ENCODE measurements around the gene POLR3F.
A peak's percentile ranks its signal among the peaks of the same experiment; 100 is the strongest.
"Not testable (repeated sequence)": the region's sequence is repeated elsewhere in the genome, so short reads cannot be mapped to it uniquely, and the experiment has no call there.

The POLR3F gene

DNA sequence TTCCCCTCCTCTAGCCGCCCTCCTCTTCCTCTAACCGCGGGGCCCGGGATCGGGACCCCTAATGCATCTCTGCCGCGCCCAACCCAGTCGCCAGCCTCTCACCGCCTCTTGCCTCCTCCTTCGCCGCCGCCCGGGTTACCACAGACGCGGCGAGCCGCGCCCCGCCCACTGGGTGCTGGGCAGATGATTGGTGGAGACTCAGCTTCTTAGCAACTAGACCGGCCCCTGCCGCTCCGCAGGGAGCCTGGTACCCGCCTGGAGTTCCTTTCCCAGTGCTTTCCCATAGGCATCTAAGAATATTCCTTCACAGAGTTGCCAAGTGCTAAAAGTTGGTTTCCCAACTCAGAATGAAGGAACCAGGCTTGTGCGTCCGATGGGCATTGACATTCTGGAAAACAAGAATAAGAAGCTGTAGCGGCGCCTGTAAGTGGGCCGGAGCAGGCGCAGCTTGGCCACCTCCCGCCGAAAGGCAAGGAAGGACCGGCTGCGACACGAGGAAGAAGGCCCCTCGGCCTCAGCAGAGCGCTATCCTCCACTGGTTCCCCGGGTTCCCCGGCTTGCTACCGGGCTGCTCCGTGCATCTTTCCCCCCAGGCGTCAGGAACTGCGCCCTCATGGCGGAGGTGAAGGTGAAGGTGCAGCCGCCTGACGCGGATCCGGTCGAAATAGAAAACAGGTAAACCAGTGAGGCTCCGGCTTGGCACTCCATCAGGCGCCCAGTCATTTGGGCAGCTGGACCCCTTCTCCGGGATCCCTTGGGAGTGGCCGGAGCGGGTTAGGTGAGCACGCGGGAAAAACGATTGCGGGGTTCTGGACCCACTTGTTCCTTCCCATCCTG is at the start of gene POLR3F, which contains the start of gene DZANK1:
Gene POLR3F (plus strand): TSS at position 497 of the 837 bp plus-strand sequence. CDS start 117 bp downstream, at position 614.
Gene DZANK1 (minus strand): TSS at position 137 of the 837 bp plus-strand sequence. CDS start 1,672 bp downstream, outside the sequence.
- DNase-seq (ENCODE audit: low read depth) = peak; percentile 93

DNA sequence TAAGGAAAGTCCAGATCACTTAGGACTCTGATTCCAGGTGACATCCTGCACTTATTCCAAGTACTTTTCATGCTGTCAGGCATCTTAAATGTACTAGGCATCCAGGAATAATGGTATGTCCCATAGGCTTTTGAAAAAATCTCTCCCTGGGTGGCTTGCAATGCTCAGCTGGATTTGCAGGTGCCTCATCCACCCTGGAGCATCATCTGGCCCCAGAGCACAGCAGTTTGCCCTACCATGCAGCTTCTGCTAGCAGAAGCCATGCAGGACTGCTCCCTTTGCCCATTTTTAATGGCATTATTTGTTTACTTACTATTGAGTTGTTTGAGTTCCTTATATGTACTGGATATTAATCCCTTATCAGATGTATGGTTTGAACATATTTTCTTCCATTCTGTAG is 45.6 kb upstream of the POLR3F start:
- DNase-seq (ENCODE audit: low read depth) = no peak

GRCh38 chr20:18427214-18427613 is 40.0 kb upstream of the POLR3F start:
- no peak for DNase-seq (ENCODE audit: low read depth)

GRCh38 chr20:18428490-18429173 is 38.6 kb upstream of the POLR3F start:
- DNase-seq (ENCODE audit: low read depth) = no peak

DNA sequence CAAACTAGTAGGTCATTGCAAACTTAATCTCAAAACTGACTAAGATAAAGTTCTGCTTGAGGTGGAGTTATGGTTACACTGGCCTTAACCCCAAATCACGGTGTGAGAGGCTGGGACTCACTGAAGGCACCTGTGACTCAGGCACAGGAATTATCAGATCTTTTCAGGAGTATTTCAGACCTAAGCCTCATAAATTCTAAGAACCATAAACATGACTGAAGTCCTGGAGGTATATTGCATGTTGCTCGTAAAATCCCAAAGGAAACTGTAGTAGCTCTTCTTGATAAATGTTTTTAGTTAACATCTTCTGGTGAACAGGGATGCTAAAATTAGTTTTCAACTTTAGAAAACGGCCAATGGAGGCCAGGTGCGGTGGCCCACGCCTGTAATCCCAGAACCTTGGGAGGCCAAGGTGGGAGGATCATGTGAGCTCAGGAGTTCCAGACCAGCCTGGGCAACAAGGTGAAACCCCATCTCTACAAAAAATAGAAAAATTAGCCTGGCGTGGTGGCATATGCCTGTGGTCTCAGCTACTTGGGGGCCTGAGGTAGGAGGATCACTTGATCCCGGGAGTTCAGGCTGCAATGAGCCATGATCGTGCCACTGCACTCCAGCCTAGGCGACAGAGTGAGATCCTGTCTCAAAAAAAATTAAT is 36.9 kb upstream of the POLR3F start:
- DNase-seq (ENCODE audit: low read depth) = no peak

- no peak for DNase-seq (ENCODE audit: low read depth)
Measured at GRCh38 chr20:18431206-18431605, 36.0 kb upstream of the POLR3F start.

DNA sequence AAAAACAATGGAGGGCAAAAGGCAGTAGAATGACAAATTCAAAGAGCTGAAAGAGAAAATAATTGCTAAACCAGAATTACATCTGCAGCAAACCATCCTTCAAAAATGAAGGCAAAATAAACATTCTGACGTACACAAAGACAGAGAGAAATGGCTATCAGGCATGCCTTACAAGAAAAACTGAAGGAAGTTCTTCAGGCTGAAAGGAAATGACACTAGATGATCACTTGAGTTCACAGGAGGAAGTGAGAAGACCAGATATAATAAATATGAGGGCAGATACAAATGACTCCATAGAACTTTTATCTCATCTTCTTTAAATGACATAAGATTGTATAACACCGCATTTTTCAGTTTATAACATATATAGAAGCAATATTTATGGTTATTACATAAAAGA is 30.3 kb upstream of the POLR3F start:
- DNase-seq (ENCODE audit: low read depth) = no peak

GRCh38 chr20:18440403-18440802 is 26.8 kb upstream of the POLR3F start:
- no peak for DNase-seq (ENCODE audit: low read depth)

DNA sequence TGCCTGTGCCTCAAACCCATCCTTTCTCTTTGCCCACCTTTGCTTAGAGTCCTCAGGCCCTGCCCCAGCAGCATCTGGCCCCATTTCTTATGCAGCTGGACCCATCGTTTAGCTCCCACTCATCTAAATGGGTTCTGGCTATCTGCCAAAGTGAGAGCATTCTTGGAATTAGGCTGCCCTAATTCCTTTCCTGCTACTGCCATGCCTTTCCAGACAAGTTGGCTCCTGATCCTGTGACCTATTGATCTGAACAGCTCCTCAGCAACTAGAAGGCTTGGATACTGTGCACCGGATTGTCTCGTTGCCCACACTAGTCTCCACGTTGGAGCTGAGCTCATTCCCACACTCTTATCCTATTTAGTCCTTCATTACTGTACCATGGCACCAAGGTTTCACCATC is 23.3 kb upstream of the POLR3F start:
- no peak for DNase-seq (ENCODE audit: low read depth)

DNA sequence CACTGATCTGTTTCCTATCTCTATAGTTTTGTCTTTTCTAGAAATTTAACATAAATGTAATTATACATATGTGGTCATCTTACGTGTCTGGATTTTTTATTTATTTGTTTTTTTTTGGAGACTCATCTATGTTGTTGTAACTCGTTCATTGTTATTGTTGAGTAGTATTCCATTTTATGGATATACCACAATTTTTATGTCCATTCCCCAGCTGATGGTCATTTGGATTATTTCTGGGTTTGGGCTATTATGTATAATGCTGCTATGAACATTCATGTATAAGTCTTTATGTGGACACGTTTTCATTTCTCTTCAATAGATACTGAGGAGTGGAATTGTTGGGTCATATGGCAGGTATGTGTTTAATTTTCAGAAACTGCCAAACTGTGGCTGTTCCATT is 10.6 kb upstream of the POLR3F start:
- DNase-seq (ENCODE audit: low read depth) = no peak

GRCh38 chr20:18465536-18466200 is 1.5 kb upstream of the POLR3F start:
- no peak for DNase-seq (ENCODE audit: low read depth)

- no peak for DNase-seq (ENCODE audit: low read depth)
Measured at GRCh38 chr20:18466574-18466893, 656 bp upstream of the POLR3F start.

GRCh38 chr20:18477218-18477617 is 10.0 kb downstream of the POLR3F start:
- DNase-seq (ENCODE audit: low read depth) = no peak

- no peak for DNase-seq (ENCODE audit: low read depth)
Measured at GRCh38 chr20:18477821-18478220, 10.6 kb downstream of the POLR3F start.

GRCh38 chr20:18481596-18481995 is 14.4 kb downstream of the POLR3F start:
- DNase-seq (ENCODE audit: low read depth) = no peak

GRCh38 chr20:18488301-18488700 is 21.1 kb downstream of the POLR3F start:
- DNase-seq (ENCODE audit: low read depth) = no peak

DNA sequence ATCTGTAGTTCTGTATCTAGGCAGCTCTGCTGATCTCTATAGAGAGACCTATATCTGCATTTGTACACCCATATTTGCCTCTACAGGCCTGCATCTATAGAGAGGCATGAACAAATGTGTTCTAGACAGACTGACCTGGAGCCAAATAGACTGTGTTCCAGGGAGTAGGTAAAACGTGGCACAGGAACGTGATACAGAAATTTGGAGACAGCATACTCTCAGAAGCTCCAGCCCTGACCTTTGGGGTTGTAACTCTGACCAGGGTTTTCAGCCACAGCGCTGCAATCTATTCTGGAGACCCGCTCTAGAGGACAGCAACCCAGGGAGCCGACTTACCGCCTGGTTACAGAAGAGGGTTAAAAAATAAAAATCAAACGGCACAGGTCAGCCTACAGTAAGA is 28.9 kb downstream of the POLR3F start:
- DNase-seq (ENCODE audit: low read depth) = no peak

DNA sequence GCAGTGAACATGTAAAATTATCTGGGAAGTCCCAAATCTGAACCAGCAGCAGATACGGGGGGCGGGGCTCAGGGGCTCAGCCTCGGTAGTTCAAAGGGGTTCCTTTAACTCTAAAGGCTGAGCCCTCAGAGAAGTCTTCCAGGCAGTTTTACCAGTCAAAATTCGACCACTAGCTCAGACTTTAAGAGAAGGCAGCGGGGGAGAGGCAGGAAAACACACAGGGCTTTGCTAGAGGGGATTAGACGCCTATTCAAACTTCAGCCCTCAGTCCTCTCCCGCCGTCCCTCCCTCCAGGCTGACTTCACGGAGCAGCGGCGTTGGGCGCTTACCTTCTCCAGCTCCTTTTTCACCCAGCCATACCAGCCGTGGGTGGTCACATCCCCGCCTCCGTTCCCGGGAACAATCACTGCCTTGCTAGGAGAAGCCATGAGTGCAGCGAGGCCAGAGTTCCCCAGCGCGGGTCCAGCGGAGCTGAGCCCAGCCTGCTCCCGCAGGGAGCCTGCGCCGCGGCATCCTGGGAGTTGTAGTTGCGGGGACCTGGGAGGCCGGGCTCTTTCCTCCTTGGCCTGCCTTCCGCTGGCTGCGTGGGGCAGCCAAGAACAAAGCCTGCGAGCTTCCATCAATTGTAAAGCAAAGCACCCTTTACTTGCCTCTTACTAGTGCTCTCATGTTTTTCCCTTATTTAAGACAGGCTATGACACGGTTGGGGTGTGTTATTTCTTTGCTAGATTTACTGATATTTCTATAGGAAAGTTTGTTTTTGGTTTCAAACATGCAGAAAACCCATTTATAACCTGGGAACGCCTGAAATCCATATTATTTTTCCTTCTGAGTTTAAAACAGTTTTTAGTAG is 29.8 kb downstream of the POLR3F start, which contains the start of gene RBBP9:
Gene RBBP9 (minus strand): TSS at position 486 of the 853 bp plus-strand sequence. CDS start 58 bp downstream, at position 428.
- peak; percentile 29 for DNase-seq (ENCODE audit: low read depth)

DNA sequence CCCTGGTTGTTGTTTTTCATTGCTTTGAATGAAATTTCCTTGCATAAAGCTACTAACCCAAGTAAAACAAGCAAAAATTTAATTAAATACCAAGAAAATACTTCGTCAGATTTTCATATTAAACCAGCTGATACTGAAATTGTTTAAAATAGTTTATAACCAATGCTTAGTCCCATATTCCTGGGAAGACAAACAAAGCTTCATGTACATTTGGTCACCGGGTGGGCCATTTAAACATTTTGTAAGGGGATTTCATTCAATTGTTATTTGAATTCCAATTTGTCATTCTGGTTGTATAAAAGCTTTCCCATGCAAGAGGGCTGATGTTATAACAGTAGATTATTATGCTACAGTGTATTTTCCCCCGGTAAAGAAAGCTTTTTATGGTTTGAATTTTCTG is 30.4 kb downstream of the POLR3F start:
- DNase-seq (ENCODE audit: low read depth) = no peak

- not testable (repeated sequence) for DNase-seq (ENCODE audit: low read depth)
Measured at GRCh38 chr20:18501672-18502071, 34.5 kb downstream of the POLR3F start.

DNA sequence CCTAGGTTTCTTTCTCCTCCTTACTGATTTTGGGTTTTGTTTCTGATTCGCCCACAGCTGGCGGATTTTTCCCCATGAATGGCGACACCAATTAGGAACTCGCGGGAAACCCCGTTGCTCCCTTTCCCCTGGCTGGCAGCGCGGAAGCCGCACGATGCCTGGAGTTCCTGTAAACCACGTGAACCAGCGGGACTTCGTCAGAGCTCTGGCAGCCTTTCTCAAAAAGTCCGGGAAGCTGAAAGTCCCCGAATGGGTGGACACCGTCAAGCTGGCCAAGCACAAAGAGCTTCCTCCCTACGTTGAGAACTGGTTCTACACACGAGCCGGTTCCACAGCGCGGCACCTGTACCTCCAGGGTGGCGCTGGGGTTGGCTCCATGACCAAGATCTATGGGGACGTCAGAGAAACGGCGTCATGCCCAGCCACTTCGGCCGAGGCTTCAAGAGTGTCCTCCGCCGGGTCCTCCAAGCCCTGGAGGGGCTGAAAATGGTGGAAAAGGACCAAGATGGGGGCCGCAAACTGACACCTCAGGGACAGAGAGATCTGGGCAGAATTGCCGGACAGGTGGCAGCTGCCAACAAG is 37.4 kb downstream of the POLR3F start:
- no peak for DNase-seq (ENCODE audit: low read depth)

Measured in HS-5 (cell line).